HG03064 (cell line): Measurements from ENCODE around the gene ACP3.
A peak's percentile ranks its signal among the peaks of the same experiment; 100 is the strongest.

Experiments
- ATAC-seq: cut with Tn5 transposase; IDR thresholded peaks from one replicate; pipeline ENCODE4 v1.9.1; 2021; ENCODE audit warnings: low read depth; ENCODE audit not compliant: unreplicated experiment

ACP3 gene

GRCh38 chr3:132311841-132312240 is 5.4 kb upstream of the ACP3 start:
- no peak for ATAC-seq

DNA sequence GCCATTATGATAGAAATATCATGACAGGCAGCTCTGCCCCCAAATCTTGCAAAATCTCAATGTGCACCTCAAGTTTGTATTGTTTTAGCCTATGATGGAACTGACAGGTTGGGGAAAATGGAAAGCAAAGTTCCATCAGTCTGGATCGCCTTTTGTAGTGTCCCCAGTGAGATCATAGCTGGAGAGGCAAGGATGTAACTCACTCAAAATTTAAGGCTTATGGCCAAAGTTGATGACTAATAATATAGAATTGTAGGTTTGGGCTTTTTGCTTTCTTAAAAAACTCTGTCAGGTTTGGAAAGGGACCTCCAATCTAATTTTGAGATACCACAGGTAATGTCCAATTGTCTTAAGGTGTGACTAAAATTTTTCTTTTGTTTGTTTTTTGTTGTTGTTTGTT is 1.4 kb upstream of the ACP3 start:
- no peak for ATAC-seq

- no peak for ATAC-seq
These were observed 1.2 kb downstream of the ACP3 start for GRCh38 chr3:132318451-132318850.

- no peak for ATAC-seq
These were observed 4.1 kb downstream of the ACP3 start for GRCh38 chr3:132321304-132321703.

GRCh38 chr3:132325103-132325606 is 7.9 kb downstream of the ACP3 start:
- ATAC-seq = no peak

- no peak for ATAC-seq
These were observed 8.4 kb downstream of the ACP3 start for GRCh38 chr3:132325634-132326033.

DNA sequence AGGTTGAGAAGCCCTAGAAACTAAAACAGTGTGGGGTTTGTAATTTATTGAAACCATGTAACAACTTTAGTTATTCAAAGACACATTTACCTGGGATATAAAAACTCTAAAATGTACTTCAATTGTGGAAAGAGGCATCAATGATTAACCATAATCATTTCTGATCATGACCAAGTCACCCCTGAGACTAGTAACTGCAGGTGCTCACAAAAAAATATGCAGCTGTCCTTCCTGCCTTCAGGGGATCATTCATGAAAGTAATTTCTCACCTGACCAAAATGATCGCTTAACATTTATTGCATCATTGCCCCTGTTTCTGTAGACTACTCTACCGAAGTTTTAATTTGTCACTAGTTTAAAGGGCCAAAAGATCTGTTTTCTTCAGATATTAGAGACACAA is 9.0 kb downstream of the ACP3 start:
- ATAC-seq = no peak

DNA sequence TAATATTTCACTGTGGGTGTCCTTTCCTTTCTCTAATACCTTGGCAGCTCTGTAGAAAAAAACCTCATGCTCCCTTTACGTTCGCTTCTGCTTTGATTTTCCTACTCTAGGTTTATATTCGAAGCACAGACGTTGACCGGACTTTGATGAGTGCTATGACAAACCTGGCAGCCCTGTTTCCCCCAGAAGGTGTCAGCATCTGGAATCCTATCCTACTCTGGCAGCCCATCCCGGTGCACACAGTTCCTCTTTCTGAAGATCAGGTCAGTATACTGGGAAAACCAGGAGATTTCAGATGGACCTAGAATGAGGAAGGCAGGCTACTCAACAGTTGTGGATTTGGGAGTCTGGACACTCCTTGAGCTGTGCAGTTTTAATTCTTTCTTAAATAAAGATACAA is 14.9 kb downstream of the ACP3 start:
- ATAC-seq = no peak

DNA sequence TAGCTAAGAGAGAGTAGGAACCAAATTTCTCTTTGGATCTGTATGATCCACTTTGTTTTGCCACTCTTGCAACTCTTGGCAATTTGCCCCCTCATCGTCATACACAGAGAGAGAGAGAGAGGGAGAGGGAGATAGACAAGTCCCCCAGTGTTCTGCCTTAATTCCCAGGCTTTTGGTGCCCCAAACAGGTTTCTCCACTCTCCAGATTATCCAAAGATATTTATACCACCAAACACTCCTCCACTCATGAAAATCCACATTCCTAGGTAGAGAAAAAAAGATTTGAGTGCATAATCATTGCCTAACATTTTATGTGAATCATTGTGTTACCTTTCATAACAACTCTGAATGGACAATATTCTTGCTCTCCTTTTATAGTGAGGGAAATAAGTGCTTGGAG is 15.3 kb downstream of the ACP3 start:
- ATAC-seq = no peak

- ATAC-seq = no peak
These were observed 24.5 kb downstream of the ACP3 start for GRCh38 chr3:132341746-132342145.

GRCh38 chr3:132342183-132342582 is 25.0 kb downstream of the ACP3 start:
- ATAC-seq = no peak

DNA sequence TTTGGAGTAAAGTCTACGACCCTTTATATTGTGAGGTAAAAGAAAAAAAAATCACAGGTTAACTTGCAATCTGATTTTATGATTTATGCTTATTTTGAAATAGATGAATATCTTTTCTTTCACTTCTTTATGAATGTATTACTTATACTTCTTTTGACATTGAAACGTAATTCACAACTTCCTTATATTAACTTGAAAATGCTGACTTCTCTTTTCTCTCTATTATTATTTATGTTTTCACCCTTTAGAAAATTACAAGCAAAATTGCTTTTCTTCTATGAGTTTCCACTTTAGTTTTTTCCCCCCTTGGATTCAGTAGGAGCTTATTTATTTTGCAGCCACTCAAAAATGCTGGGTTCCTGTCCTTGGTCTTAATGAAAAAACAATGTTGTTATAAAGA is 25.4 kb downstream of the ACP3 start:
- ATAC-seq = no peak

DNA sequence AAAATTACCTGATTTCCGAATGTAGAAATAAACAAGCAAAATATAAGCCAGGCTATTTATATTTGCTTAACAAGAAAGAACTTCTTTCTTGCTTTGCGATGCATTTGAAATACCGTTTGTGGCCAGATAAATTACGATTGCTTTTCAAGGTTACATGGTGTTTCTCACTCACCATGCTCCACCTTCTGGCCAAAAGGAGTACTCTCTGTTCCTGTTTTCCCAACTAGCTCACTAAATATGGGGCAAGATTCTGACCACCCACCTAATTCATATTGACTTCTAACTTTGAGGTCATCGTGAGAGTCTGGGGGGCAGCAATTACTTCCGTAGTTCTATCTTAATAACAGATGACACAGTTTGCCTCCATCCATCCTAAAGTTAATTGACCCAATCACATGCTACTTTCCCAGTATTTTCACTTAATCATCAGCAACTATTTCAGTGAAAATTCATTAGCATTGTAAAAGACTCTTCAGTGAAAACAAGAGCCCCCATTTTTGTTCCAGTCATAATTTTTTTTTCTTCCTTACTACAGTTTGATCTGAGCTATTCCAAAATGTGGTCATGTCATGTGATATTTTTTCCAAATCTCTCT is 25.9 kb downstream of the ACP3 start:
- no peak for ATAC-seq

DNA sequence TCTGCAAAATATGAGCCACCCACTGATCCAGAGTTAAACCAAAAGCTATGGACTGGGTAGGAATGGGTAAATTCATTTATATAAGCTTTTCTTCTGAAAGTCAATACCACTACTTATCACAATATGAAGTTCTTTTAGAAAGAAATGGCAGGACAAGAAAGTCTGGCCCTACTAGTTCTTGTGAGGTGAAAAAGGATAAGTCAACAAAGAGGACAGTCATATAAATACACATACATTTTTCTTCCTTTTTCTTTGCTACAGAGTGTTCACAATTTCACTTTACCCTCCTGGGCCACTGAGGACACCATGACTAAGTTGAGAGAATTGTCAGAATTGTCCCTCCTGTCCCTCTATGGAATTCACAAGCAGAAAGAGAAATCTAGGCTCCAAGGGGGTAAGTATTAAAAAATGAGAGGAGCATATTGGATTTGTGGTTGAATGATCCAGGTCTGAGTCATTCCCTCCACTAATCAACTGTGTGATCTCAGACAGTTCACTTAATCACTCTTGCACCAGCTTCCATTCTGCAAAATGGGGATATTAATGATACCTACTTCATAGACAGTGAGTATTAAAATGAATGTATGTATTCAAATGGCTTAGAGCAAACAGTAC is 27.6 kb downstream of the ACP3 start:
- no peak for ATAC-seq

DNA sequence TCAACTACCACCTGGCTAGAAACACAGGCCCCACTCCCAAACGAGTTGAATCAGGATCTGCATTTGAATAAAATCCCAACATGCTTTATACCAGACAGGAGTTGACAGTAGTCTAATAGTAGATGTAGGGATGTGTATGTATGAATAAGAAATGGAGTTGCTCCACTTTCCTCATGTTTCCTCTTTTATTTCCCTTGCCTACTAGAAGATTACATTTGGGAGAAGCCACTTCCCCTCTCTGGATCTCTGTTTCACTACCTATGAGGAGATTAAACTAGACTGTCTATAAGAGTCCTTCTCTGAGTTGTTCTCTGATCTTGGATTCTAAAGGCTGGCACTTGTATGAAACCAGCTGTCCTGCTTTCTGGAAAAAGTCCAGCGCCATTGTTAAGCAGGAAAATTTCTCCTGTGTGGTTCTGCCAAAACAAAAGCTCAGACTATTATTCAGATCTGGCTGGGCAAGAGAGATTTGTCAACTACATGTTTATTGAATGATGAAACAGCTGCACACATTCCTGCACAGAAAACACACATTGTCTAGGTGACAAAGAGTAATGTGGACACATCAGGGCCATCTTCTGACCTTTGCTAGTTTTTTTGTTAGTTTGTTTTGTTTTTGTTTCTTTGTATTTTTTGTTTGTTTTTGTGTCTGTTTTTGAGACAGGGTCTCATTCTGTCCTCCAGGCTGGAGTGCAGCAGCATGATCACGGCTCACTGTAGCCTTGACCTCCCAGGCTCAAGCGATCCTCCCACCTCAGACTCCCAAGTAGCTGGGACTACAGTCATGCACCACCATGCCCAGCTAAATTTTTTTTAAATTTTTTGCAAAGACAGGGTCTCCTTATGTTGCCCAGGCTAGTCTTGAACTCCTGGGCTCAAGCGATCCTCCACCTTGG is 29.9 kb downstream of the ACP3 start:
- no peak for ATAC-seq

- no peak for ATAC-seq
These were observed 30.6 kb downstream of the ACP3 start for GRCh38 chr3:132347811-132348210.

DNA sequence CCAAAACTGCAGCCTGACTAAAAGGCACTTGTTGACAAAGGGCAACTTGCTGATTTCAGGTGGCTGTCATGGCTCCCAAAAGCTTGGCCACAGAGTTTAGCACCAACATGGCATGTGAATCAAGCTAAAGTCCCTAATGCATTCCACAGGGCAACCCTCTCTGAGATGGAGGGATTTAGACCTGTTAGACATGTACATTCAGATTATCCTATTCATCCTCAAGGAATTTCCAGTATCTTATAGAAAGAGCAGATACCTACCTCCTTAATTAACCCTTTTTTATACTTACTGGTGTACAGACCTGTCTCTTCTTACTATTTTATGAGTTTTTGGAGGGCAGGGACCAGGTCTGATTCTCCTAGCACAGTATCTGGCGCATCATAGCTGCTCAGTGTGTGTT is 31.3 kb downstream of the ACP3 start:
- ATAC-seq = no peak

GRCh38 chr3:132350814-132351213 is 33.6 kb downstream of the ACP3 start:
- ATAC-seq = no peak

DNA sequence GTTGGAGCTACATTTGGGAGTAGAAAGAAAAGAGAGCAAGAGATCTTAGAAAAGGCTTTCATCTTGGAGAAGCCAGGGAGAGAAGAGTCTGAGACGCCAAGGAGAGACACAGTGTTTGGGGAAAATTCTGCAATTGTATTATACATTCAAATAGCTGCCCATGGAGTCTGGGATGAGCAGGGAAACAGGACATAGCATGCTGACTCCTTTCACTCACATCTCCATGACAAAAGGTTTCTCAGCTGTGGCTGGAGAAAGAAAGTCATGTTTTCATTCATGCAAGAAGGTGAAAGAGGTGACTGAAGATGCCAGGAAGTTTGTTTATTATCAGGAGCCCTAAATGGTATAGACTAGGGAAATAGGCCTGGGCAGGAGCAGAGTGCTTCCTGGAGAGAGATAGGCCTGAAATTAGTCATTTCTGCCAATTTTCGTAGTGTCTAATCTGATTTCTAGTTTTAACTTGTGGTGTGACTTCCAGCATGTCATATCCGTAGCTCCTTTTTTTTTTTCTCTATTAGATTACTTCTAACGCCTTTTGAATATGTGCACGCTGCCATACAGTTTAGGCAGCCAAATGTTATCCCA is 34.1 kb downstream of the ACP3 start:
- no peak for ATAC-seq

GRCh38 chr3:132352556-132353143 is 35.4 kb downstream of the ACP3 start:
- ATAC-seq = peak; percentile 65
